GM18951 (cell line): ENCODE results near the gene CPNE2.
"Not testable (repeated sequence)": the region's sequence is repeated elsewhere in the genome, so short reads cannot be mapped to it uniquely, and the experiment has no call there.

Experiments
- POLR2A ChIP-seq: IDR thresholded peaks from 4 replicates; pipeline ENCODE4 v1.6.1; 2011; ENCODE audit warnings: mild to moderate bottlenecking; ENCODE audit not compliant: insufficient read length, insufficient read depth; ENCODE audit errors: extremely low read depth
- in situ Hi-C: fragments of 300-500 bp; cut with MboI; formaldehyde crosslinking; loops from one replicate; pipeline ENCODE4 v1.12.0; 2022; ENCODE audit warnings: low sequenced_read_pairs, mixed read lengths, inconsistent platforms; ENCODE audit not compliant: unreplicated experiment

CPNE2 gene

GRCh38 chr16:57169327-57169726, 76.9 kb downstream of the CPNE2 start:
- TF ChIP-seq POLR2A, result no peak
- in situ Hi-C loops, result loop anchor here (5.0 kb wide), 1 partner anchor 77 kb away; the partner anchor contains the start of gene CPNE2

GRCh38 chr16:57172721-57173290, 80.4 kb downstream of the CPNE2 start:
- in situ Hi-C loops, result no loop called here
- no peak for TF ChIP-seq POLR2A

GRCh38 chr16:57175896-57176295, 83.5 kb downstream of the CPNE2 start:
- in situ Hi-C loops, result no loop called here
- no peak for TF ChIP-seq POLR2A

- no peak for TF ChIP-seq POLR2A
- in situ Hi-C loops, result no loop called here
Observed at GRCh38 chr16:57178196-57178595, 85.8 kb downstream of the CPNE2 start.

GRCh38 chr16:57178793-57179212, 86.4 kb downstream of the CPNE2 start:
- in situ Hi-C loops, result no loop called here

GRCh38 chr16:57179215-57179828, 86.9 kb downstream of the CPNE2 start:
- in situ Hi-C loops, result no loop called here

More at GRCh38 chr16:57178793-57179212, 86.4 kb downstream of the CPNE2 start:
- TF ChIP-seq POLR2A, result no peak

GRCh38 chr16:57184113-57184512, 91.7 kb downstream of the CPNE2 start:
- TF ChIP-seq POLR2A, result no peak
- in situ Hi-C loops, result no loop called here

More at GRCh38 chr16:57179215-57179828, 86.9 kb downstream of the CPNE2 start:
- no peak for TF ChIP-seq POLR2A

- TF ChIP-seq POLR2A, result no peak
- in situ Hi-C loops, result no loop called here
Observed at GRCh38 chr16:57184887-57185445, 92.6 kb downstream of the CPNE2 start.

- in situ Hi-C loops, result no loop called here
- TF ChIP-seq POLR2A, result peak; percentile 15
Observed at GRCh38 chr16:57185446-57185944, 93.1 kb downstream of the CPNE2 start.

GRCh38 chr16:57185945-57186871, 93.8 kb downstream of the CPNE2 start, which contains the start of the genes PSME3IP1 and RSPRY1:
Gene PSME3IP1, minus strand, starts transcription at chr16:57186039. Its CDS starts 12,185 bp downstream, at chr16:57173854.
Gene RSPRY1, plus strand, starts transcription at chr16:57186329. Its CDS starts 18,330 bp downstream, at chr16:57204659.
- in situ Hi-C loops, result no loop called here

GRCh38 chr16:57186872-57187854, 94.8 kb downstream of the CPNE2 start:
- TF ChIP-seq POLR2A, result peak; percentile 10
- in situ Hi-C loops, result no loop called here

More at GRCh38 chr16:57185945-57186871, 93.8 kb downstream of the CPNE2 start, which contains the start of the genes PSME3IP1 and RSPRY1:
- peak; percentile 76 for TF ChIP-seq POLR2A

GRCh38 chr16:57187902-57188710, 95.7 kb downstream of the CPNE2 start:
- in situ Hi-C loops, result not testable (repeated sequence)
